H9 (cell line): ENCODE results near the gene LMX1B. TPM values are rescaled to one million over a fixed set of nuclear protein-coding genes. Genes with fewer than 3 reads are reported as not detected.

Source experiments
- DNase-seq: peaks from one replicate; pipeline ENCODE4 v3.0.0-alpha.2; 2017
- H2AFZ ChIP-seq: one replicate; pipeline ENCODE4 v1.6.1; 2013; ENCODE audit warnings: mild to moderate bottlenecking, low read length, control low read depth, moderate library complexity
- H2AK5ac ChIP-seq: 2 replicates; pipeline ENCODE4 v1.6.1; 2013; ENCODE audit warnings: low read length, control low read depth, mixed read lengths; ENCODE audit not compliant: insufficient read length
- H2BK120ac ChIP-seq: one replicate; pipeline ENCODE4 v1.6.1; 2013; ENCODE audit warnings: low read depth, mild to moderate bottlenecking, low read length, control low read depth, inconsistent platforms; ENCODE audit not compliant: poor library complexity, severe bottlenecking
- H2BK12ac ChIP-seq: 2 replicates; pipeline ENCODE4 v1.6.1; 2013; ENCODE audit warnings: low read length, control low read depth, mixed read lengths, low read depth; ENCODE audit not compliant: insufficient read length
- H2BK15ac ChIP-seq: 2 replicates; pipeline ENCODE4 v1.6.1; 2013; ENCODE audit warnings: low read depth, low read length, control low read depth
- H2BK20ac ChIP-seq: one replicate; pipeline ENCODE4 v1.6.1; 2013; ENCODE audit warnings: low read depth, mild to moderate bottlenecking, low read length, control low read depth, inconsistent platforms; ENCODE audit not compliant: poor library complexity, severe bottlenecking
- H2BK5ac ChIP-seq: 2 replicates; pipeline ENCODE4 v1.6.1; 2013; ENCODE audit warnings: low read length, control low read depth, mixed read lengths; ENCODE audit not compliant: insufficient read length
- H3K14ac ChIP-seq: 2 replicates; pipeline ENCODE4 v1.6.1; 2013; ENCODE audit warnings: low read length, control low read depth; ENCODE audit not compliant: insufficient read depth
- H3K18ac ChIP-seq: 2 replicates; pipeline ENCODE4 v1.6.1; 2013; ENCODE audit warnings: low read depth, mild to moderate bottlenecking, mixed read lengths, low read length, control low read depth; ENCODE audit not compliant: insufficient read length
- H3K23ac ChIP-seq: 2 replicates; pipeline ENCODE4 v1.6.1; 2013; ENCODE audit warnings: low read length, control low read depth, mixed read lengths, low read depth; ENCODE audit not compliant: insufficient read length
- H3K23me2 ChIP-seq: 2 replicates; pipeline ENCODE4 v1.6.1; 2013; ENCODE audit warnings: low read depth, mild to moderate bottlenecking, mixed read lengths, low read length, control low read depth; ENCODE audit not compliant: insufficient read length, poor library complexity, severe bottlenecking
- H3K27ac ChIP-seq: 2 replicates; pipeline ENCODE4 v1.5.1; 2013; ENCODE audit warnings: low read length, control low read depth, mixed read lengths, low read depth; ENCODE audit not compliant: insufficient read length
- H3K27me3 ChIP-seq: 2 replicates; pipeline ENCODE4 v1.6.1; 2013; ENCODE audit warnings: low read length, control low read depth, inconsistent platforms; ENCODE audit not compliant: insufficient read depth
- H3K4ac ChIP-seq: 2 replicates; pipeline ENCODE4 v1.6.1; 2013; ENCODE audit warnings: low read depth, mild to moderate bottlenecking, control low read depth, inconsistent platforms, low read length, moderate library complexity
- H3K4me1 ChIP-seq: 2 replicates; pipeline ENCODE4 v1.6.1; 2013; ENCODE audit warnings: low read length, control low read depth, inconsistent platforms; ENCODE audit not compliant: insufficient read depth
- H3K4me2 ChIP-seq: 2 replicates; pipeline ENCODE4 v1.6.1; 2013; ENCODE audit warnings: low read length, control low read depth, mixed read lengths; ENCODE audit not compliant: insufficient read length, insufficient read depth
- H3K56ac ChIP-seq: 2 replicates; pipeline ENCODE4 v1.6.1; 2013; ENCODE audit warnings: low read depth, mild to moderate bottlenecking, mixed read lengths, low read length, control low read depth; ENCODE audit not compliant: insufficient read length
- H3K79me1 ChIP-seq: 2 replicates; pipeline ENCODE4 v1.6.1; 2013; ENCODE audit warnings: low read depth, mild to moderate bottlenecking, moderate library complexity, low read length, control low read depth, inconsistent platforms; ENCODE audit not compliant: insufficient read depth, poor library complexity, severe bottlenecking
- H3K79me2 ChIP-seq: 2 replicates; pipeline ENCODE4 v1.6.1; 2013; ENCODE audit warnings: low read length, control low read depth, inconsistent platforms; ENCODE audit not compliant: insufficient read depth
- H3K9ac ChIP-seq: 2 replicates; pipeline ENCODE4 v1.6.1; 2013; ENCODE audit warnings: low read length, control low read depth, mixed read lengths; ENCODE audit not compliant: insufficient read length; ENCODE audit errors: extremely low read depth
- H3K9me3 ChIP-seq: one replicate; pipeline ENCODE4 v1.6.1; 2013; ENCODE audit warnings: low read depth, low read length, inconsistent platforms; ENCODE audit not compliant: control insufficient read depth
- H3T11ph ChIP-seq: one replicate; pipeline ENCODE4 v1.6.1; 2013; ENCODE audit warnings: mild to moderate bottlenecking, low read length, control low read depth, inconsistent platforms
- H4K20me1 ChIP-seq: one replicate; pipeline ENCODE4 v1.6.1; 2013; ENCODE audit not compliant: control insufficient read depth, insufficient read length, insufficient read depth
- H4K5ac ChIP-seq: 2 replicates; pipeline ENCODE4 v1.6.1; 2013; ENCODE audit warnings: low read depth, mild to moderate bottlenecking, mixed read lengths, low read length, control low read depth; ENCODE audit not compliant: insufficient read length
- H4K8ac ChIP-seq: replicated peaks from 2 replicates; pipeline ENCODE4 v1.6.1; 2013; ENCODE audit warnings: low read length, control low read depth, mixed read lengths, low read depth; ENCODE audit not compliant: insufficient read length
- H4K91ac ChIP-seq: 2 replicates; pipeline ENCODE4 v1.6.1; 2013; ENCODE audit warnings: low read depth, mild to moderate bottlenecking, moderate library complexity, mixed read lengths, low read length, control low read depth; ENCODE audit not compliant: insufficient read length
- H3K27ac Mint-ChIP-seq, 3 experiments: 2 replicates in 2 of 3; 3 replicates in 1 of 3; pipeline ENCODE4 v1.8.0; 2020 to 2021; ENCODE audit warnings: mixed read lengths in 3 of 3, mild to moderate bottlenecking in 1 of 3, moderate library complexity in 1 of 3
- H3K27me3 Mint-ChIP-seq: 2 replicates; pipeline ENCODE4 v1.8.0; 2021; ENCODE audit warnings: low read depth, mild to moderate bottlenecking, moderate library complexity, mixed read lengths
- H3K36me3 Mint-ChIP-seq, 3 experiments: 2 replicates in 2 of 3; 3 replicates in 1 of 3; pipeline ENCODE4 v1.8.0; 2020 to 2021; ENCODE audit warnings: low read depth in 3 of 3, mixed read lengths in 3 of 3; ENCODE audit not compliant: insufficient read depth in 1 of 3
- H3K4me1 Mint-ChIP-seq, 2 experiments: 2 replicates each; pipeline ENCODE4 v1.8.0; 2020; ENCODE audit warnings: mixed read lengths in 2 of 2
- H3K4me3 Mint-ChIP-seq, 2 experiments: 2 replicates in 1 of 2; 3 replicates in 1 of 2; pipeline ENCODE4 v1.8.0; 2020 to 2021; ENCODE audit warnings: mild to moderate bottlenecking in 2 of 2, mixed read lengths in 2 of 2, moderate library complexity in 1 of 2
- H3K9me3 Mint-ChIP-seq, 2 experiments: 2 replicates in 1 of 2; 3 replicates in 1 of 2; pipeline ENCODE4 v1.8.0; 2020; ENCODE audit warnings: mild to moderate bottlenecking in 2 of 2, mixed read lengths in 2 of 2, moderate library complexity in 1 of 2
- WGBS: extraction: QIAGEN DNeasy Blood & Tissue Kit; methylation state at CpG from one replicate; pipeline ENCODE4 v1.1.7; 2013; ENCODE audit warnings: missing lambda C conversion rate, low lambda C conversion rate, mixed read lengths; ENCODE audit not compliant: insufficient read length; ENCODE audit errors: extremely low coverage; 5-methylcytosine and 5-hydroxymethylcytosine counted together
- total RNA-seq: library from RNA; stranded (reverse); gene quantifications from 2 replicates; pipeline ENCODE4 v1.2.1, GENCODE V29; 2021
- TF ChIP-seq, protein P1 (sequence below): fragments of 200-600 bp; sonication (generic); conservative IDR thresholded peaks from 3 replicates; pipeline ENCODE4 v1.8.0; 2021; ENCODE audit warnings: antibody characterized with exemption, mild to moderate bottlenecking

The LMX1B gene
- total RNA-seq, 1 experiment from 2014 or later, result 0.85 TPM

DNA sequence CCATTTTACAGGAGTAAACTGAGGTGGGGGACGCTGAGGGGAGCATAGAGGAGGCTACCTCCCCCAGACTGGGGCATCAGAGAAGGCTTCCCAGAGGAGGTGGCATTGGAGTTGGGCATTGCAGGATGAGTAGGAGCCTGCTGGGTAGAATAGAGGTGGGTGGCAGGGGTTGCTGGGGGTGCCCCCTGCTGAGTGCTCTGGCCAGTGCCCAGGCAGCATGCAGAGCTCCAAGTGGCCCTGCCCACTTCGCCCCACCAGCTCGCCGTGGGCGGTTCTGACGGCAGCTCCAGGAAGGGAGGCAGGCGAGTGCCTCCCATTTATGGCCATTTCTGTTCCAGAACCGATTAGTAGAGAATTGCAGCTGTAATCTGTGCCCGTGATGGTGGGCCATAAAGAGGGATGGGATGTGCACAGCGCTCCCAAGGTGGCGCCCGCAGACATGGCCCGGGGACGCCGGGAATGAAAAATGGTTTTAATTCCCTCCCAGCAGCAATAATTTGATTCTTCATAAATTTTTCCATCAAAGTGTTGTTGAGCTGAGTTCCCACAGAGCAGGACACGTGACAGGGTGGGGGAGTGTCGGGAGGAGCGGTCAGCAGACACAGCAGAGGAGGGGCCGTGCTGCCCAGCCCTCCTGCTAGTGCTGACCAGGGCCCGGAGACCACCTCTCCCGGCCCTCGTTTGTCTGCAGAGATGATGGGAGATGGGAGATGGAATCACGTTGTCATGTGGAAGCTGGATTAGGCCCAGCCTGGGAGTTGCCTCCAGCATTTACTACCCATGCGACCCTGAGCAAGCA is 75.5 kb downstream of the LMX1B start:
- H3K9me3 ChIP-seq, result no peaks in the 10 kb centered on the region
- H2BK15ac ChIP-seq, result no peak overlapping the region
- H3K9ac ChIP-seq, result no peak overlapping the region
- H3K4me1 ChIP-seq, result no peaks in the 10 kb centered on the region; the same call in 1 of the 2 replicates
- H3K14ac ChIP-seq, result no peak overlapping the region
- H3K23me2 ChIP-seq, result no peaks in the 10 kb centered on the region
- no peak overlapping the region for H3K27ac ChIP-seq
- no peak overlapping the region for H3K4me2 ChIP-seq
- no peak overlapping the region for H2BK12ac ChIP-seq
- no peak overlapping the region for H3K23ac ChIP-seq
- H2BK120ac ChIP-seq, result no peak overlapping the region
- H2AFZ ChIP-seq, result no peak overlapping the region
- H4K91ac ChIP-seq, result no peak overlapping the region
- no peak overlapping the region for H3K18ac ChIP-seq
- no peaks in the 10 kb centered on the region for H4K20me1 ChIP-seq
- TF ChIP-seq, protein P1, sequence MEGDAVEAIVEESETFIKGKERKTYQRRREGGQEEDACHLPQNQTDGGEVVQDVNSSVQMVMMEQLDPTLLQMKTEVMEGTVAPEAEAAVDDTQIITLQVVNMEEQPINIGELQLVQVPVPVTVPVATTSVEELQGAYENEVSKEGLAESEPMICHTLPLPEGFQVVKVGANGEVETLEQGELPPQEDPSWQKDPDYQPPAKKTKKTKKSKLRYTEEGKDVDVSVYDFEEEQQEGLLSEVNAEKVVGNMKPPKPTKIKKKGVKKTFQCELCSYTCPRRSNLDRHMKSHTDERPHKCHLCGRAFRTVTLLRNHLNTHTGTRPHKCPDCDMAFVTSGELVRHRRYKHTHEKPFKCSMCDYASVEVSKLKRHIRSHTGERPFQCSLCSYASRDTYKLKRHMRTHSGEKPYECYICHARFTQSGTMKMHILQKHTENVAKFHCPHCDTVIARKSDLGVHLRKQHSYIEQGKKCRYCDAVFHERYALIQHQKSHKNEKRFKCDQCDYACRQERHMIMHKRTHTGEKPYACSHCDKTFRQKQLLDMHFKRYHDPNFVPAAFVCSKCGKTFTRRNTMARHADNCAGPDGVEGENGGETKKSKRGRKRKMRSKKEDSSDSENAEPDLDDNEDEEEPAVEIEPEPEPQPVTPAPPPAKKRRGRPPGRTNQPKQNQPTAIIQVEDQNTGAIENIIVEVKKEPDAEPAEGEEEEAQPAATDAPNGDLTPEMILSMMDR, result no peak
- no peaks in the 10 kb centered on the region for H3K36me3 Mint-ChIP-seq
- H3K79me1 ChIP-seq, result no peaks in the 10 kb centered on the region
- no peak for DNase-seq
- H3K4me1 Mint-ChIP-seq, result peaks cover 14 to 29% of the 10 kb centered on the region in 2 experiments
- H3K4me3 Mint-ChIP-seq, result no peak overlapping the region
- H3K27ac Mint-ChIP-seq, result no peak overlapping the region
- no peaks in the 10 kb centered on the region; a peak in 2 of 5 replicates for H3K9me3 Mint-ChIP-seq
- H4K8ac ChIP-seq, result no peak overlapping the region
- no peak overlapping the region for H2BK5ac ChIP-seq
- H3K27me3 Mint-ChIP-seq, result peaks cover 93% of the 10 kb centered on the region
- WGBS, result no CpG with 5 or more reads among the region's 24 CpGs
- no peak overlapping the region for H3K4ac ChIP-seq
- H2AK5ac ChIP-seq, result no peak overlapping the region
- H4K5ac ChIP-seq, result no peak overlapping the region
- H3K27me3 ChIP-seq, result peaks cover 8% of the 10 kb centered on the region; the same call in 1 of the 2 replicates
- H3T11ph ChIP-seq, result no peak overlapping the region
- H3K56ac ChIP-seq, result no peak overlapping the region
- H3K79me2 ChIP-seq, result no peaks in the 10 kb centered on the region
- H2BK20ac ChIP-seq, result no peak overlapping the region
